Activated CD4-positive, alpha-beta memory T cell treated with anti-CD3 and anti-CD28 coated beads for 36 hours (primary cell): Measurements from ENCODE around the gene TP63. TPM values are rescaled to one million over a fixed set of nuclear protein-coding genes. Genes with fewer than 3 reads are reported as not detected.
"Not testable (repeated sequence)": the region's sequence is repeated elsewhere in the genome, so short reads cannot be mapped to it uniquely, and the experiment has no call there.

Source experiments
- CTCF ChIA-PET: fragments of 350-600 bp; sonication (Branson Sonifier 250); formaldehyde crosslinking; loops from one replicate; lab custom pipeline; 2021; ENCODE audit warnings: antibody characterized with exemption, inconsistent platforms; lab: Charles Lee
- POLR2A ChIA-PET: fragments of 350-600 bp; sonication (Branson Sonifier 250); formaldehyde crosslinking; loops from one replicate; lab custom pipeline; 2021; ENCODE audit warnings: antibody characterized with exemption; lab: Charles Lee
- DNase-seq: peaks from one replicate; pipeline ENCODE4 v3.0.0-alpha.2; 2020
- H3K27ac Mint-ChIP-seq: one replicate; pipeline ENCODE4 v1.8.0; 2021; ENCODE audit warnings: mixed read lengths
- H3K27me3 Mint-ChIP-seq: one replicate; pipeline ENCODE4 v1.8.0; 2021; ENCODE audit warnings: mixed read lengths
- H3K36me3 Mint-ChIP-seq: one replicate; pipeline ENCODE4 v1.8.0; 2021; ENCODE audit warnings: mixed read lengths
- H3K4me1 Mint-ChIP-seq: one replicate; pipeline ENCODE4 v1.8.0; 2021; ENCODE audit warnings: low read depth, mixed read lengths
- H3K4me3 Mint-ChIP-seq: one replicate; pipeline ENCODE4 v1.8.0; 2021; ENCODE audit warnings: mild to moderate bottlenecking, mixed read lengths
- H3K9me3 Mint-ChIP-seq: one replicate; pipeline ENCODE4 v1.8.0; 2021; ENCODE audit warnings: mixed read lengths
- intact Hi-C: fragments of 100-400 bp; cut with micrococcal nuclease; formaldehyde crosslinking; loops from one replicate; pipeline ENCODE4 v1.15.1; 2023
- total RNA-seq, 2 experiments: library from RNA; stranded (reverse); gene quantifications; one replicate each; pipeline ENCODE4 v1.2.3, GENCODE V29; 2021

Gene TP63
- total RNA-seq, 2 experiments from 2014 or later = 0.52 to 0.94 TPM

GRCh38 chr3:189598530-189599225, 32.5 kb upstream of the TP63 start:
- intact Hi-C loops = no loop called here
- H3K27ac Mint-ChIP-seq = no peak overlapping the region
- no peak for DNase-seq
- H3K27me3 Mint-ChIP-seq = no peaks in the 10 kb centered on the region
- POLR2A ChIA-PET = no interaction called here
- H3K36me3 Mint-ChIP-seq = no peaks in the 10 kb centered on the region
- H3K4me1 Mint-ChIP-seq = no peaks in the 10 kb centered on the region
- H3K4me3 Mint-ChIP-seq = no peak overlapping the region
- H3K9me3 Mint-ChIP-seq = no peaks in the 10 kb centered on the region
- CTCF ChIA-PET = no interaction called here

- no peak overlapping the region for H3K4me3 Mint-ChIP-seq
- ChIA-PET CTCF (no interaction called here), POLR2A (no interaction called here)
- H3K36me3 Mint-ChIP-seq = peaks cover 4% of the 10 kb centered on the region
- no peak for DNase-seq
- no peaks in the 10 kb centered on the region for H3K4me1 Mint-ChIP-seq
- H3K27me3 Mint-ChIP-seq = no peaks in the 10 kb centered on the region
- H3K9me3 Mint-ChIP-seq = peaks cover 11% of the 10 kb centered on the region
- H3K27ac Mint-ChIP-seq = no peak overlapping the region
- intact Hi-C loops = no loop called here
These were observed 28.7 kb upstream of the TP63 start for GRCh38 chr3:189602471-189602870.

GRCh38 chr3:189605717-189606116, 25.5 kb upstream of the TP63 start:
- intact Hi-C loops = no loop called here
- DNase-seq = no peak
- Mint-ChIP-seq H3K9me3 (peaks cover 18% of the 10 kb centered on the region), H3K36me3 (peaks cover 4% of the 10 kb centered on the region), H3K27ac (no peak overlapping the region), H3K27me3 (no peaks in the 10 kb centered on the region), H3K4me3 (no peak overlapping the region), H3K4me1 (no peaks in the 10 kb centered on the region)
- CTCF ChIA-PET = no interaction called here
- POLR2A ChIA-PET = no interaction called here

GRCh38 chr3:189606774-189607173, 24.4 kb upstream of the TP63 start:
- CTCF ChIA-PET = no interaction called here
- Mint-ChIP-seq H3K4me1 (no peaks in the 10 kb centered on the region), H3K36me3 (peaks cover 4% of the 10 kb centered on the region), H3K27me3 (no peaks in the 10 kb centered on the region), H3K27ac (no peak overlapping the region), H3K4me3 (no peak overlapping the region), H3K9me3 (peaks cover 23% of the 10 kb centered on the region)
- DNase-seq = no peak
- POLR2A ChIA-PET = no interaction called here
- intact Hi-C loops = no loop called here

- CTCF ChIA-PET, H3K27ac Mint-ChIP-seq, DNase-seq, H3K27me3 Mint-ChIP-seq, POLR2A ChIA-PET, H3K36me3 Mint-ChIP-seq, intact Hi-C loops, H3K4me3 Mint-ChIP-seq, H3K4me1 Mint-ChIP-seq: not testable (repeated sequence)
- H3K9me3 Mint-ChIP-seq = peaks cover 15% of the 10 kb centered on the region
These were observed 18.5 kb upstream of the TP63 start for GRCh38 chr3:189612641-189613040.

GRCh38 chr3:189613122-189613521, 18.1 kb upstream of the TP63 start:
- Mint-ChIP-seq H3K36me3 (no peaks in the 10 kb centered on the region), H3K4me1 (no peaks in the 10 kb centered on the region), H3K27me3 (no peaks in the 10 kb centered on the region), H3K9me3 (peaks cover 15% of the 10 kb centered on the region), H3K27ac (no peak overlapping the region), H3K4me3 (no peak overlapping the region)
- intact Hi-C loops = no loop called here
- DNase-seq = no peak
- POLR2A ChIA-PET = no interaction called here
- CTCF ChIA-PET = no interaction called here

GRCh38 chr3:189621948-189622603, 9.1 kb upstream of the TP63 start:
- Mint-ChIP-seq H3K4me3 (no peak overlapping the region), H3K36me3 (no peaks in the 10 kb centered on the region), H3K27ac (no peak overlapping the region), H3K27me3 (no peaks in the 10 kb centered on the region), H3K9me3 (no peaks in the 10 kb centered on the region), H3K4me1 (peaks cover 12% of the 10 kb centered on the region)
- ChIA-PET CTCF (no interaction called here), POLR2A (no interaction called here)
- peak; percentile 26 for DNase-seq
- intact Hi-C loops = loop anchor here (10.0 kb wide), 1 partner anchor 323 kb away; no protein-coding TSS in a partner anchor

- CTCF ChIA-PET = no interaction called here
- Mint-ChIP-seq H3K27ac (no peak overlapping the region), H3K36me3 (no peaks in the 10 kb centered on the region), H3K4me1 (peaks cover 12% of the 10 kb centered on the region), H3K9me3 (no peaks in the 10 kb centered on the region), H3K27me3 (no peaks in the 10 kb centered on the region), H3K4me3 (no peak overlapping the region)
- no peak for DNase-seq
- POLR2A ChIA-PET = no interaction called here
- intact Hi-C loops = loop anchor here (10.0 kb wide), 1 partner anchor 322 kb away; no protein-coding TSS in a partner anchor
These were observed 8.6 kb upstream of the TP63 start for GRCh38 chr3:189622629-189623028.

- ChIA-PET POLR2A (interaction anchor here (0.5 kb wide), 1 partner anchor 316 kb away, joined by 3 read pairs; no protein-coding TSS in a partner anchor), CTCF (no interaction called here)
- no peak for DNase-seq
- no peaks in the 10 kb centered on the region for H3K27me3 Mint-ChIP-seq
- no peaks in the 10 kb centered on the region for H3K36me3 Mint-ChIP-seq
- H3K27ac Mint-ChIP-seq = no peak overlapping the region
- intact Hi-C loops = loop anchor here (10.0 kb wide), 1 partner anchor 321 kb away; no protein-coding TSS in a partner anchor
- H3K4me3 Mint-ChIP-seq = no peak overlapping the region
- peaks cover 12% of the 10 kb centered on the region for H3K4me1 Mint-ChIP-seq
- no peaks in the 10 kb centered on the region for H3K9me3 Mint-ChIP-seq
These were observed 7.1 kb upstream of the TP63 start for GRCh38 chr3:189624130-189624529.

- intact Hi-C loops = loop anchor here (10.0 kb wide), 1 partner anchor 320 kb away; no protein-coding TSS in a partner anchor
- Mint-ChIP-seq H3K4me3 (no peak overlapping the region), H3K4me1 (peaks cover 15% of the 10 kb centered on the region), H3K27ac (no peak overlapping the region), H3K9me3 (no peaks in the 10 kb centered on the region), H3K27me3 (no peaks in the 10 kb centered on the region), H3K36me3 (no peaks in the 10 kb centered on the region)
- ChIA-PET POLR2A (no interaction called here), CTCF (no interaction called here)
- DNase-seq = no peak
These were observed 6.1 kb upstream of the TP63 start for GRCh38 chr3:189625071-189625470.

GRCh38 chr3:189625572-189625971, 5.6 kb upstream of the TP63 start:
- intact Hi-C loops = loop anchor here (10.0 kb wide), 1 partner anchor 319 kb away; no protein-coding TSS in a partner anchor
- Mint-ChIP-seq H3K27me3 (no peaks in the 10 kb centered on the region), H3K27ac (no peak overlapping the region), H3K36me3 (no peaks in the 10 kb centered on the region), H3K4me3 (no peak overlapping the region), H3K9me3 (no peaks in the 10 kb centered on the region), H3K4me1 (peaks cover 20% of the 10 kb centered on the region)
- DNase-seq = no peak
- ChIA-PET CTCF (no interaction called here), POLR2A (no interaction called here)

- intact Hi-C loops = loop anchor here (10.0 kb wide), 1 partner anchor 319 kb away; no protein-coding TSS in a partner anchor
- no peak overlapping the region for H3K27ac Mint-ChIP-seq
- POLR2A ChIA-PET = no interaction called here
- CTCF ChIA-PET = interaction anchor here (0.7 to 1.1 kb wide), 2 partner anchors 60 to 83 kb away, joined by 3 read pairs; no protein-coding TSS in a partner anchor
- H3K9me3 Mint-ChIP-seq = no peaks in the 10 kb centered on the region
- H3K4me1 Mint-ChIP-seq = peaks cover 26% of the 10 kb centered on the region
- no peak for DNase-seq
- no peaks in the 10 kb centered on the region for H3K36me3 Mint-ChIP-seq
- H3K4me3 Mint-ChIP-seq = no peak overlapping the region
- no peaks in the 10 kb centered on the region for H3K27me3 Mint-ChIP-seq
These were observed 4.9 kb upstream of the TP63 start for GRCh38 chr3:189626286-189626685.
